COLO668 (cell line): ENCODE data around the gene RALGAPA2.
A peak's percentile ranks its signal among the peaks of the same experiment; 100 is the strongest.

ENCODE experiments used
- DNase-seq: peaks from one replicate; lab custom pipeline; 2025; ENCODE audit not compliant: unreplicated experiment; lab: John Stamatoyannopoulos, UW

Gene RALGAPA2

DNA sequence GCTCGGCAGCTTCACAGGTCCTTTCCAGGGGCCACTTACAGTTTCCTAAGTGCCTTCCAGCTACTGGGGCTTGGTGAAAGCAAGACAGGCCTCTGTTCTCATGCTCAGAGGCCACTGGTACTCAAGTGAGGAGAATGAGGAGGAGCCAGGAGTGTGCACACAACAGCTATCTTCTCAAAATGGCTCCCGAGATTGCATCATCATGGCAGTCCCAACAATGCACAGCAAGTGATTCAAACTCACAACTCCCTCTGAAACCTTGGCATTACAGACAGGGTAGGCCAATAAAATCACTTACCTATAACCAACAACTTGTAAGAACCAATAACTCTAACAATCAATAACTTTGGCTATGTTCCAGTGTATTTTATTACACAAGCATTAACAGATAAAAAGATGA is 77.4 kb downstream of the RALGAPA2 start:
- DNase-seq: no peak

DNA sequence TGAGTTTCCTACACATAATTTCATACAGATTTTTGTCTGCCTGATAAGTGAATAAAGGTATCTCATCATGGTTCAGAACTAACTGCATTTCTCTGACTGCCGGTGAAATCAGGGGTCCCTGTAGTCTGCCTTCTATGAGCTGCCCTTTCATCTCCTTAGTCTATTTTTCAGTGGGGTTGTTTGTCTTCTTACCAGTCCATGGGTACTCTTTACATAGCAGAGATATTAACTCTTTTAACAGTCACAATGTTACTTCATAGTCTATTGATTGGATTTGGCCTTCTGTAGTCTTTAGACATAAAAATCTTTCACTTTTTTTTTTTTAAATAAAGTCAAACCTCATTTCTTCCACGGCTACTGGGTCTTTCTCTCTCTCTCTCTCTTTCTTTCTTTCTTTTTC is 79.8 kb downstream of the RALGAPA2 start:
- no peak for DNase-seq

DNA sequence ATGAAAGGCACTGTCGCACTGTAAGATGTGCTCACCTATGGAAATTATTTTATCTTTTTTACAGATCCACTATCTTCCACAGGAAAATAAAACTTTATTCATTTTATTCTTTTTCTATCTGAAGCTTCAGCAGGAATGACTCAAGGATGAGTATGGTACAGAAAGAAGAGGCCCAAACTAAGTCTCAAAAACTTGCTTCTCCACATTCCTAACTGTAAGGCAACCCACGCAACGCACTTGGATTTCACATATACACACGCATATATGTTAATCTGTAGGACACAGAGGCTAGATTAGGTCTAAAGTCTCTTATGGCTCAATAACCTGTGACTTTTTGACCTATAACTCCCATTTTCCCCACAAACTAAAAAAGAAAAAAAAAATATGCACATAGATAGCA is 81.9 kb downstream of the RALGAPA2 start:
- no peak for DNase-seq

DNA sequence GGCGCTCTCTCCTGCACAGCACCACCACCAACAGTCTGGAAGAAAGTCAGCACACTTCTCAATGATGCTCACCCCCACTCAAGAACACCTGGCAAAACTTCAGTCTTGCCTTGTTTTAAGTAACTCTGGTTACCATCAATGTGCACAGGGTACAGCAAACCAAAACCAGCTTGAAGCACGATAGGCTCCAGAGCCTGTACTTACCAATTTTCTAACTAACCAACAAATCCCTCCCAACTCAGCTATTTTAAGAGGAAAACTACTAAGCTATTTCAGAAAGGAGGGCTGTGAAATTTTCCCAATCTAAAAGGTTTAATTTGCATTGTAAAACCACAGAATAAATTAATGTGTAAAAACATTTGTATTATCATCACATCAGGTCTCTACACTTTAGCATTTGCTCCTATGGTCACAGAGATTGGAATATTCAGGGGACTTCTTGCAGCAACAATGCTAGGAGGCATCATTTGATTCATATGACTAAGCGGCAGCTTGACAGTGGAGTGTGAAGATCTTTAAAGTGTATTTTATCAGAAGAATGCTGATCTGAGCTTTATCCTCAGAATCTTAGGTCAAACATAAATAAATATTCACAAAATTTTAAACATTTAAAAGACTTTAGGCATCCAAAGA is 82.8 kb downstream of the RALGAPA2 start:
- no peak for DNase-seq

DNA sequence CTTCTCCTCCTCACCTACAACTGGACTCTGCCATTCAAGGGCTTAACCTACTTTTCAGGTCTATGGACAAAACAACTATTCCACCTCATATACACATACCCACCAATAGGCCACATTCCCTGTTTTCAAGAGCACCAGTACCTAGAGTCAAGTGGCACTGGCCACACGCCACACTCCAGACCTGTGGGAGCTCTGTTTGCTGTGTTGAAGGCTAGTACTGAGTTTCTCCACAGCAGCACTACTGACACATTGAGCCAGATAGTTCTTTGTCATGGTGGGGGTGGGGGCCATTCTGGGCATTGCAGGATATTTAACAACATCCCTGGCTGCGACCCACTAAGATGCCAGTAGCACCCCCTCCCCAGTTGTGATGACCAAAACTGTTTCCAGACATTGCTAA is 84.1 kb downstream of the RALGAPA2 start:
- DNase-seq: no peak

DNA sequence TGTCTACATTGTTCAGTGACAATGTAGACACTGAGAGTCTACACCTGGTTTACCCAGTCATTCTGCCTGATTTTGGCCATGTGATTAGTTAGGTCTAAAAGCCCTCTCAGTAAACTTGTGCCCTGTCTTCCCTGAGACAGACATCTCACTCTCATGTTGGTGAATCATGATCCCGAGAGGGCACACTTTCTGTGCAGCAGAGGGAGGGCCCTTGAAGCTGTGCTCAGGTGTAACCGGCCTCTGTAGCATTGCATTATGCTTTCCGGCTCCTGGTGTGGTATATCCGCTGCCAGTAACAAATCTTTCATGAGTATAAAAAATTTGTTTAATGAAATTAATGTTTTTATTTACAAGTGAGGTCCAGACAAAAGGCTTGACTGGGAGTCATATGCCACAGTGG is 85.0 kb downstream of the RALGAPA2 start:
- DNase-seq: no peak

DNA sequence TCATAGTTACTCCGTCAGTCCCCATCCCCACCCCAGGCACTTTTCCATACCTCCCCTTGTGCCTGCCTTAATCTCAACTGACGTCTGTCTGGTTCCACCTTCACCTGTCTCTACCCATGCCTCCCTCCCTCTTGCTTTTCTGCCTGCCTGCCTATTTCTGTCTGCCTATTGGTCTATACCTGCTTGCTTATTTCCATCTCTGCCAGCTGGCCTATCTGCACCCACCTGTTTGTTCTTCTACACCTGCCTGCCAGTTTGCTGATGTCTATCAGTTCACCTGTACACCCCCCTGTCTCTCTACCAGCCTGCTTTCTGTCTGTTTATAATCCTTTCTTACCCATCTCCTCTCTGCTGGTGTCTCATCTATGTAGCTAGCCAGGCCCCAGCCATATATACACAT is 87.5 kb downstream of the RALGAPA2 start:
- peak; percentile 67 for DNase-seq

DNA sequence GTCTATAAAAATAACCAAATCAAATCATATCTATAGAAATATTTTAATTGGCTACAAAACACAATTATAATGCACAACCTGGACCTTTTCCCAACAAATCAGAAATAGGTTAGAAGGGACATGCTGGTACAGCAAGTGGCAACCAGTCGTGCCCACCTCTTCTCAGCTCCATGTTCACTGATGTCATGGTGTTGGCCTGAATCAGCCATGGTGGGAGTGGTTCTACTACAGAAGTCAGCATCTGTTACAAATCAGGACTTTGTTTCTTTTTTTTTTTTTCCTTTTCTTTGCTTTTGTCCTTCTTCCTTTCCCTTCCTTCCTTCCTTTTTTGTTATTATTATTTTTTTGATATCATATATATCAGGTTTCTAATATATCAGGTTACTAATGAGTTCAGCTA is 91.2 kb downstream of the RALGAPA2 start:
- DNase-seq: no peak

DNA sequence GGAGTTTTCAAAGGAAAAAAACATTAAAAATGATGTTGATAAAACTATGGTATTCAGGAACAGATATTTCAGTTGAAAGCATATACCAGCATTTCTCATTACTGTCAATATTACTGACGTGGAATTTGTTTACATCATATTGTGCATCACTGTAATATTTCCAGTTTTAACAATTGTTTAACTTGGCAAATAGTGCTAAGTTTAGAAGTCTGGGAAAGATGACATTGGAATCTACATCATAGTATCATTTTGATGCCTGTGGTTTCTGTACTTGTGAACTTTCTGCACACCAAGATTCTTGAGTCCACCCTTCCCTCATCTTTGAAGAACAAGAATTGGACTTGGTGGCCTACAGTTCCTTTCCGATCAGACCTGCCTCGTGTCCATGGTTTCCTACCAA is 98.1 kb downstream of the RALGAPA2 start:
- no peak for DNase-seq

DNA sequence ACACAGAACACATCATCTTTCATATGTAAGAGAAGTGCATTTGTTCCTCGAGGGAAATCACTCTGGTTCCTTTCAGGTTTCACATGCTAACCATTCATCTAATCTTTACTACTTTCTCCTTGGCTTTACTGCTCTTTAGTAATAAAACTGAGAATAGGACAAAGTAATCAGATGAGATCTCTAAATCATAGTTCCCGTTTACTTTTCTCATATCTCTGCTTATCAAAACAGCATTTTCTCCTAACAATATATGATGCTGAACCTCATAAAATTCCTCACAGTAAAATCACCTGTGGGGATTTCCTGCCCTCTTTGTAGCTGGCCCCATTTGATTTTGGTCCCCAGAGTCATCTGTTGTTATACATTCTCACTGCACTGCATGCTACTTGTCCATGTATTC is 100.2 kb downstream of the RALGAPA2 start:
- no peak for DNase-seq

DNA sequence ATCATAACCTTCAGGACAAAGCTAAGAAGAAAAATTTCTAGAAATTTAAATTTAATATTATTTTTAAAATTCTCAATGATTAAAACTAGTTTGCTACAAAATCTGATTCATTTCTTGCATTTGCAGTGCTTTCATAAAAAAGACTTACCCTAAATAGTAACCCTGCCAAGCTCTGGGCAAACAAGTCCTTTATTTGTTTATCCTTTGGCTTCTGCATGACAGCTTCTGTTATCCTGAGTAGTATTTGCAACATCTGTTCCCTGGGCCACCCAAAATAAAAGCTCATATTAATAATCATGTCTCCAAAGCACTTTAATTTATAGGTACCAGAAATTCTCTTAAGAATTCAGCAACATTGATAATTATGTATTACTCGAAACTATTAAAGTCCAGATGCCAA is 101.3 kb downstream of the RALGAPA2 start:
- no peak for DNase-seq

DNA sequence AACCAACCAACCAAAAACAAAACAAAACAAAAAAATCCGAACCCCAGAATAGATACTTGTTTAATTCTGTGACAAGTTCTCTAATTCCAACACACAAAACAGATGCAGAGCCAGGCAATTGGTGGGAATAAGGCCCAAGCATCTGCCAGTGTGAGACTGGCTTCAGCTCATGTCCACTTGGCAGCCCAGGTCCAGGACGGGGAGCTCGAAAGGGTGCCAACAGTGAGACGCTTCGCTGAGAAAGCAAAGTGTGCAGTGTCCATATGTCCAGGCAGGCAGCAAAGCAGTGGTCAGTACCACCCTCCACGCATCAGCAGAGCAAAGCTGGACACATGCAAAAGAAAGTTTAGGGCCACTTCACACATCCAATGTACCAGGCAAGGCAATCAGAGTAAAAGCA is 102.9 kb downstream of the RALGAPA2 start:
- DNase-seq: no peak

DNA sequence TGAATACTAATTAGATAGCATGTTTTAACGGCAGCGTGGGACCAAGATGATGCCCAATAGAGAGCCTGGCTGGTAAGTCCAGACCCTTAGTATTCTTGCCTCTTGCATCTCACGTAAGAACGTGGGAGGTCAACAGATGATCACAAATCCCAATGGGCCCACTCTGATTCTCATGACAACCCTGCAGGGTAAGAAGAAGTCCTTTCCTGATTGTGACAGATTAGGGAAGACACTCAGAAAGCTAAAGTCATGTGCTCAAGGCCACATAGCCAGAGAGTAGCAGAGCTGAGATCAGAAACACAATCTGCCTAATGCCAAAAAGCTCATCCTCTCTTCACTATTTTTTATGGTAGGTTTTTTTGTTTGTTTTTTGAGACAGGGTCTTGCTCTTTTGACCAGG is 103.8 kb downstream of the RALGAPA2 start:
- no peak for DNase-seq

DNA sequence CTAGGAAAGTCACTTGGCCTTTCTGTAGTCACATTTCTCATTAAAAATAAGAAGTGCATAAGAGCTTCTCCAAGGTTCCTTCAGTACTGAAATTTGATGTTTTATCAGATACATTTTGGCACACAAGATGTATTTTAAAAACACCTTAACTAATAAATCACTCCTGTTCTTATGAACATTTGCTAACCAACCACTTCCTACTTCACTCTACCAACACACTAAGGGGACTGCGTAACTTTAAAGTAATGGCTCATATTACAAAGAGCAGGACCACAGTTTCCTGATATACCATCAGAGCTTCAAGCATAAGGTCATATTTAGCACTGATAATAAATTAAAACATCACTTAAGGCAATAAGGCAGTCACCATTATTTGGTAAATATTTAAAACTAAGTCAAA is 104.4 kb downstream of the RALGAPA2 start:
- no peak for DNase-seq

DNA sequence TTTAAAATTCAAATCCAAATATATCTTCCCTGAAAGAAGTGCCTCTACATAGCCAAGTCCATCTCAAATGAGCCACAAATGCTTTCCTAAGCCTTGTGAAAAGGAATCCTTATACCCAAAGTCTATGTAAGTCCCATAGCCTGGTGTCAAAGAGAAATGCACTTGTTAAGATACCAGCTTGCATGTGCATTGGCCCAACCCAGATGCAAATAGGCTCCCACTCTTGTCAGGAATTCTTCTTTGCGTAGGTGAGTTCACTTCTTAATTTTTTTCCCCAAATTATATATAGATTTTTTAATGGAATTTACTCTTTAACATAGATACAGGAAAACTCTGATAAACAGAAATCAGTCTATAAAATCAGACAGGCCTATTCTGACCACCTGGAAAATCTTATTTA is 105.6 kb downstream of the RALGAPA2 start:
- no peak for DNase-seq

DNA sequence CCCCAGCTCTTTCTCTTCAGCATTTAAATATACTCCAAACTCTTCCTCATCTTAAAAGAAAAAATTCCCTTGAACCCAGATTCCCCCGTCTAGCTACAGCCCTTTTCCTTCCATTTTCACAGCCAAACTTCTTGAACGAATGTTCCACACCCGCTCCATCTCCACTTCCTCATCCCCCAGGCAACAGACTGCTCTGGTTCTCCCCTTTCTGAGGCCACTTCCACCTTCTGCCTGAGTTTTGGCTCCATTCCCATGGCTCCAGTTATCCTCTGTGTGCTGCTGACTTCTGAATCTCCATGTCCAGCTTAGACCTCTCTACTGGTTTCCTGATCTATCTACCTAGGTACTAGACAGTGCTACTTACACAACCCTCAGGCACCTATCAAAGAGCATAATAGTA is 106.4 kb downstream of the RALGAPA2 start:
- no peak for DNase-seq

DNA sequence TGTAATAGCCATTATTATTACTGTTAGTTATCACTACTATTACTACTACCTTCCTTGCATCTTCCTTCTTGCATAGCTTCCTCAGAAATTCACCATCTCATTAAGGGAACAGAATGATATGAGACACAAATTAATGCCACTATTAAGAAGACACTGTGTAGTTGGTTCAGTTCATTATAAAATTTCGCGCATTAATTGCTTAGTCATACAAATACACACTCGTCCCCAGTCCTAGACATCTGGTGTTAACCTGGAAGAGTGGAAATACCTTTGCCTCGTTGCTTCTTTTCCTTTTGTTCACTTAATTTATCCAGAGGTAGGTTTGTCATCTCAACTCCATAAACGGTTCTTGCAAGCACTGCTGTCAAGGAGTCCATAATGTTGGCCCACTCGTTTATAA is 107.5 kb downstream of the RALGAPA2 start:
- no peak for DNase-seq

DNA sequence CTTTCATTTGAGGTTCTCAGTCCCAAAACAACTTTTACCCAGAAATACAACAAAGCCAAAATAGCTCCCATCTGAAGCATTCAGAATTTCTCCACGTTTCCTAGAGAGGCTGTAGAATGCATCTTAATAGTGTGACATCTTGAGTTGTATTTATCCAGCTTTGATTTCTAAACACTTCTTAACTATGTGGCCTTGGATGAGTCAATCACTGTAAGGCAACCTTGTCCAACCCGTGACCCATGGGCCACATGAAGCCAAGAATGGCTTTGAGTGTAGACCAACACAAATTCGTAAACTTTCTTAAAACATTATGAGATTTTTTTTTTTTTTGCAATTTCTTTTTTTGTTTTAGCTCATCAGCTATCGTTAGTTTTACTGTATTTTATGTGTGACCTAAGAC is 108.1 kb downstream of the RALGAPA2 start:
- no peak for DNase-seq

DNA sequence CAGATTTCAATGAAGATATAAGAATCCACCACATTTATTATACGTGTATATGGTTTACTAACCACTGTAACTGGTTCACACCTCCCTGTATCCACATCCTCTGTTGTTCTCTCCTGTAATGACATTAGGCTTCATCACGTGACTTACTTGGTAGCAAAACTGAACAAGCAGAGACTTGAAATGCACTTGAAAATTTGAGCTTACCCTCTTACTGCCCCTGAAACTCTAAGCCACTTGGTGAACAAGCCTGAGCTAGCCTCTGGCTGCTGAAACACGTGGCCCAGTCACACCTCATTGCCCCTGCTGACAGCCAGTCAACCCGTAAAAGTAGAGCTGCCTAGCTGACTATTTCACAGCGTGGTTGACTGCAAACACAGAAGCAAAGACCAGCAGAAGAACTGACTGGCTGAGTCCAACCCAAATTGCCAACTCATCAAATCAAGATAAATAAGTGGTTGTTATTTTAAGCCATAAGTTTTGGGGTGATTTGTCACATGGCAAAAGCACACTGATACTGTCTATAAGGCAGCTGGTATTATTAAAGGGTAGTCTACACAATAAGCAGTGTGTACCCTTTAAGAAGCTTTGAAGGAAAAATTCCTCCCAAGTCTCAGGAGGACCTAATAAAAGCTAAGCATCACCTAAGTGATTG is 109.0 kb downstream of the RALGAPA2 start:
- DNase-seq: peak; percentile 78

DNA sequence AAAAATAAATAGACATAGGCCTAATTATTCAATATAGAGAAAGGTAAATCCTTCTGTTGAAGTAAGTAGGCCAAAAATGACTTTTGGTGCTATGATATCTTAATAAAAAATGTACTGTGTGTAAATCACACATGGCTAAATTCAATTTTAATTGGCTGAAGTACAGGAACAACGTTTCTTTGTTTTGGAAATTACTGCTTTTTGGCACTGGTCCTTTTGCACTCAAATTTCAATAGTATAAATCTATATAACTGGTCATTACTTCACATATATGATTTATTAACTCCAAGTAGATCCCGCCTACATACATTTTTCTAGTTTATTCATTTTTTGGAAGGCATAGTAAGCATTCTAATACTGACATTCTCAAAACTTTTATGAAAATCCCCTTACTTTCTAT is 114.5 kb downstream of the RALGAPA2 start:
- DNase-seq: no peak

DNA sequence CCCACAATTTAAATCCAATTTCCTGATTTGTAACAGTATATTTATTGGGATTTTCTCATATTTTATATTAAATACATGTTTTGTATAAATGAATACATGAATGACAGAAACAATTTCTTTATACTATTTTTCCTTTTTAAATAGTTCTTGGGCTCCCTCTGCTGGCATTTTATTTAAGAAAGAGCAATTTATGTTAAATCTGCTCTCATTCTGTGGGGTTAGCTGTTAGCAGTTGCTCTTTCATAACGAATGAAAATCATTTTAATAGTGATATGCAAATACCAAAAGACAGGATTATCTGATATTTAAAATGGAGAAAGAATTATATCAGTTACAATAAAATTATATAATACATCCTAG is 118.3 kb downstream of the RALGAPA2 start:
- DNase-seq: no peak

DNA sequence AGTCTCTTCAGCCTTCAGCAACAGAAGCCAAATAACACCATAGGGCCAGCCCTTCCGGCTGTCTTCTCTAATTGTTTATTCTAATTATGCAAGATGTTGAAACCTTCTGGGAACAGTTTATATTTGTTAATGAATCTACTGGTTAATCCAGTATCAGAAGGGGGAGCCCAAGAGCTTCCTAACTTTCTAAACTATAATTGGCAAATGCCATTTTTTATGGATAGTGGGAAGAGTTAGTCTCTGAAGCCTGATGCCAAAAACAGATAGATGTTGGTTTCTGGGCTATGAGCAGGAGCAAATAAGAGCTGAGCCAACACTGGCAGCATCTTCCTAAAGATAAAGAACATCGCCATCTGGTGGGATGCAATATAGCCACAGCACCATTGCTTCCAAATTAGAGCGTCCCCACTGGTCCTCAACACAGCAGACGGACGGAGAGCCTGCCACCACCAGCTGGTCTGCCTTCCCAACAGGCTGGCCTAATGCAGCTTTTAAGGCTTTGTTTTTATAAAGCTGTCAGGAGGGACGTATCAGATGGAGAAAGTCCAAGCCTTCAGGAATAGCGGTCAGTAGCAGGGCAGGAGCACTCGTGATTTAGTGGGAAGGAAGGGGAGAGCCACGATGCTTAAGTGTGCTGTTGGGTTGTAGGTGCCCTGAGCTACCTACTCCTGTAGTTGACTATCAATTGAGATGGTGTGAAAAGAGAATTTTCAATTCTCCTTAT is 118.8 kb downstream of the RALGAPA2 start:
- DNase-seq: peak; percentile 62

DNA sequence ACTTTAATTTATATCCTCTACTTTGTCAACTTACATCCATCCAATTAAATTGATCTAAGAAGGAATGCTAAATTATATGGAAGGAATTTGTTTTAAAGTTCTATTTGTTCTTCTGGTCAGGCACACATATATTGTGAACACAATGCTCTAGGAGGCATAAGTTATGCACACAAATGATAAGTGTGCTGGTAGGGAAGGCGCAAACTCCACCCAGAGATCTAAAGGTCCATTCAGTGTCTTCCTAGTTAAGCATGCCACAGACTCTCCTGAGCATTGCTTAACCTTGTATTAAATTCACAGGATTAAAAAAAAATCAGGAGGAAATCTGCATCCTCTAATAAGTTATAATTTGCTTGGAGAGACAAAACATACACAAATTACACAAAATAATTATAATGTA is 127.3 kb downstream of the RALGAPA2 start:
- DNase-seq: no peak
